GM20431 (cell line): Measurements from ENCODE around the gene CLIC2.
"Not testable (repeated sequence)": the region's sequence is repeated elsewhere in the genome, so short reads cannot be mapped to it uniquely, and the experiment has no call there.

Experiments
- in situ Hi-C: fragments of 300-500 bp; cut with MseI, MboI; formaldehyde crosslinking; loops from one replicate; pipeline ENCODE4 v1.15.0; 2020; ENCODE audit warnings: low sequenced_read_pairs; ENCODE audit not compliant: unreplicated experiment

The CLIC2 gene

GRCh38 chrX:155334486-155335336 is at the start of gene CLIC2:
CLIC2 (minus strand) TSS chrX:155334614; CDS start chrX:155334427, 187 bp downstream.
- in situ Hi-C loops, result no loop called here

- in situ Hi-C loops, result not testable (repeated sequence)
These were observed 48.1 kb upstream of the CLIC2 start for GRCh38 chrX:155382529-155382967.

DNA sequence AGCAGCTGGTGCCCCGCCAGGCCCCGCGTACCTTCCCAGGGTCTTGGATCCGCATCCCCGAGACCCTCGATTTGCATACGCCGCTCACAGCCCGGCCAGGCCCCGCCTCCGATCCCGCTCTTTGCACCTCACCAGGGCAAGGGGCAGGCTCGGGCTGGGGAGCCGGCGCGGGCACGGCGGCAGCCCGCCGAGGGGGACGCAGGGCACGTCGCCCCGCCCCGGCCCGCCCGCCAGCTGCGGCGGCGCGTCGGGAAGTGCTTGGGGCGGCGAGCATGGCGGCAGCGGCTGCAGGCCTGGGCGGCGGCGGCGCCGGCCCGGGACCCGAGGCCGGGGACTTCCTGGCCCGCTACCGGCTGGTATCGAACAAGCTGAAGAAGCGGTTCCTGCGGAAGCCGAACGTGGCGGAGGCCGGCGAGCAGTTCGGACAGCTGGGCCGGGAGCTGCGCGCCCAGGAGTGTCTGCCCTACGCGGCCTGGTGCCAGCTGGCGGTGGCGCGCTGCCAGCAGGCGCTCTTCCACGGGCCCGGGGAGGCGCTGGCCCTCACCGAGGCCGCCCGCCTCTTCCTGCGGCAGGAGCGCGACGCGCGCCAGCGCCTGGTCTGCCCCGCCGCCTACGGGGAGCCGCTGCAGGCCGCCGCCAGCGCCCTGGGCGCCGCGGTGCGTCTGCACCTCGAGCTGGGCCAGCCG is 47.6 kb upstream of the CLIC2 start, which contains the start of gene F8A2:
Gene F8A2, plus strand, starts transcription at position 253 of the 686 bp plus-strand sequence. Its CDS starts 20 bp downstream, at position 273.
- in situ Hi-C loops, result not testable (repeated sequence)

GRCh38 chrX:155379802-155380201 is 45.4 kb upstream of the CLIC2 start:
- in situ Hi-C loops, result not testable (repeated sequence)

- in situ Hi-C loops, result not testable (repeated sequence)
These were observed 39.5 kb upstream of the CLIC2 start for GRCh38 chrX:155373777-155374458.

- in situ Hi-C loops, result not testable (repeated sequence)
These were observed 29.3 kb upstream of the CLIC2 start for GRCh38 chrX:155363712-155364111.

- in situ Hi-C loops, result not testable (repeated sequence)
These were observed 15.0 kb upstream of the CLIC2 start for GRCh38 chrX:155349448-155349847.

- in situ Hi-C loops, result not testable (repeated sequence)
These were observed 11.3 kb upstream of the CLIC2 start for GRCh38 chrX:155345689-155346088.

GRCh38 chrX:155335337-155335712 is 911 bp upstream of the CLIC2 start:
- in situ Hi-C loops, result not testable (repeated sequence)

DNA sequence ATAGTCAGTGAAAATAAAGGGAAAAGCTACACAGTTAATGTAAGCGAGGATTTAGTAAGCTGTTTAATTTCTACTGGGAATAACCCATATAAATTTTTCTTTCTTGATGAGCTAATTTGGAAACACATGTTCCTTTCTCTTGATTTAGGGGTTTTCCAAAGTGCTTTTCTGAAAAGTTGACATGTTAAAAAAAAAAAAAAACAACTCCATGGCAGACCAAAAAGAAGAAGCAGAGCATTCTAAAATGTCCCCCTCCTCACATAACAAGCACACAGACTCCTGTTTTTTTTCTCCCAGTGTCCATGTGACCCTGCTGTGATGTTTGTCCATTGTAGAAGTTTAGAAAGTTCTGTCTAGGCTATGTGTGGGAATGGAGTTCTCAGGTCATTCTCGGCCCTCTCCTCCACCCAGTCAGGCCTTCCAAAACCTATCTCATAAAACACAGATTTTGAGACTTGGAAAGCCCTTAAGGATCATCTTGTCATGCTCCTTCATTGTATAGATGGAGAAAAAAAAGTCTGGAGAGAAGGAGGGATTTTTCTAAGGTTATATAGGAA is 792 bp downstream of the CLIC2 start:
- in situ Hi-C loops, result no loop called here

DNA sequence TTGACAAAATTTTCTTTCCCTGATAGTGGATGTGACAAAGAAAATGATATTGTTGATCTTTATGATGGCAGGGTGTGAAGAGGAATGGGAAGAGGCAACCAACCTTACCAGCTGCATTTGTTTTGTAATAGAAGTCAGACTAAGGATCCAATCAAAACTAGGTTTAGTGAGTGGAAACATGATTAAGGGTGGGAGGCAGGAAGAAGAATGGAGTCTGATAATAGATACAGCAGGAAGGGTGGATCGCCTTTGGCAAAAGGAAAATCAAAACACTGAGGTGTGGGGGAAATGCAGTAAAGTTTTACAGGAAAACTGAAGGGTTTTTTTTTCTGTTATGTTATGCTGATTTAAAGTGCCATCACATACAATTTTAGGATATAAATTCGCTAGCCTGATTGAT is 3.4 kb downstream of the CLIC2 start:
- in situ Hi-C loops, result no loop called here

GRCh38 chrX:155329293-155329692 is 5.1 kb downstream of the CLIC2 start:
- in situ Hi-C loops, result no loop called here

- in situ Hi-C loops, result no loop called here
These were observed 7.8 kb downstream of the CLIC2 start for GRCh38 chrX:155326610-155327009.

GRCh38 chrX:155314260-155314659 is 20.2 kb downstream of the CLIC2 start:
- in situ Hi-C loops, result no loop called here

- in situ Hi-C loops, result no loop called here
These were observed 20.6 kb downstream of the CLIC2 start for GRCh38 chrX:155313766-155314165.

DNA sequence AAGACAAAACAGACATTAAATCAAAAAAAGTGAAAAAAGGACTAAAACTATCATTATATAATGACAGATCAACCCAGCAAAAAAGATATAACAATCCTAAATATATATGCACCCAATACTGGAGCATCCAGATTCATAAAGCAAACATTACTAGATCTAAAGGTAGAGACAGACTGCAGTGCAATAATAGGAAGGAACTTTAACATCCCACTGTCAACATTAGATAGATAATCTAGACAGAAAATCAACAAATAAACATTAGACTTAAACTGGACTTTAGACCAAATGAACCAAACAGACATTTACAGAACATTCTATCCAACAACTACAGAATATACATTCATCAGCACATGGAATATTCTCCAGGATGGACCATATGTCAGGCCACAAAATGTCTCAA is 40.6 kb downstream of the CLIC2 start:
- in situ Hi-C loops, result no loop called here

GRCh38 chrX:155279873-155280272 is 54.5 kb downstream of the CLIC2 start:
- in situ Hi-C loops, result no loop called here

DNA sequence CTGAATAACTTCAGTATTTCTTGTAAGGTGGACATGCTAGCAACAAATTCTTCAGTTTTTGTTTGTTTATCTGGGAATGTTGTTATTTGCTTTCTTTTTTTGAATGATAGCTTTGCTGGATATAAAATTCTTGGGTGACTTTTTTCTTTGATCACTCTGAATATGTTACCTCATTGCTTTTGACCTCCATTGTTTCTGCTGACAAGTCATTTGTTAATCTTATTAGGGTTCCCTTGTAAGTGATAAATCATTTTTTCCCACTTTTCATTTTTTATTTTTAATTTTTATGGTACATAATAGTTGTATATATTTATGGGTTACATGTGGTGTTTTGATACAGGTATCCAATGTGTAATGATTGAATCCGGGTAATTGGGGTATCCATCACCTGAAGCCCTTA is 63.4 kb downstream of the CLIC2 start:
- in situ Hi-C loops, result no loop called here

DNA sequence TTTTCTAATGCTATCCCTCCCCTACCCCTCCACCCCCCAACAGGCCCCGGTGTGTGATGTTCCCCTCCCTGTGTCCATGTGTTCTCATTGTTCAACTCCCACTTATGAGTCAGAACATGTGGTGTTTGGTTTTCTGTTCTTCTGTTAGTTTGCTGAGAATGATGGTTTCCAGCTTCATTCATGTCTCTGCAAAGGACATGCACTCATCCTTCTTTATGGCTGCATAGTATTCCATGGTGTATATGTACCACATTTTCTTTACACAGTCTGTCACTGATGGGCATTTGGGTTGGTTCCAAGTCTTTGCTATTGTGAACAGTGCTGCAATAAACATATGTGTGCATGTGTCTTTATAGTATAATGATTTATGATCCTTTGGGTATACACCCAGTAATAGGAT is 66.4 kb downstream of the CLIC2 start:
- in situ Hi-C loops, result not testable (repeated sequence)

- in situ Hi-C loops, result no loop called here
These were observed 68.0 kb downstream of the CLIC2 start for GRCh38 chrX:155266439-155266838.
